Sigmoid colon (tissue), 7 donors: ENCODE measurements around the gene GCHFR. TPM values are rescaled to one million over a fixed set of nuclear protein-coding genes. Genes with fewer than 3 reads are reported as not detected.

Experiments
- DNase-seq: peaks from one replicate; pipeline ENCODE4 v3.0.0-alpha.2; 2019
- H3K27ac ChIP-seq, 4 donors: fragments of 200-600 bp; sonication (generic); one replicate each; pipeline ENCODE4 v1.5.1; 2016 to 2019; ENCODE audit warnings: mild to moderate bottlenecking in 1 of 4
- H3K27me3 ChIP-seq, 3 donors: fragments of 200-600 bp; sonication (generic); one replicate each; pipeline ENCODE4 v1.5.1; 2019; ENCODE audit warnings: mild to moderate bottlenecking in 1 of 3
- H3K36me3 ChIP-seq, 4 donors: fragments of 200-600 bp; sonication (generic); one replicate each; pipeline ENCODE4 v1.5.1; 2016 to 2019
- H3K4me1 ChIP-seq, 4 donors: fragments of 200-600 bp; sonication (generic); one replicate each; pipeline ENCODE4 v1.5.1; 2017 to 2019
- H3K4me3 ChIP-seq, 4 donors: fragments of 200-600 bp; sonication (generic); one replicate each; pipeline ENCODE4 v1.5.1; 2017 to 2019; ENCODE audit warnings: mild to moderate bottlenecking in 2 of 4, moderate library complexity in 1 of 4
- H3K9me3 ChIP-seq, 4 donors: fragments of 200-600 bp in 3 of 4; sonication (generic) in 3 of 4; one replicate each; pipeline versions ENCODE4 v1.5.1 to v1.6.1; 2013 to 2019
- CTCF ChIP-seq, 4 experiments: fragments of 450-650 bp in 3 of 4; fragments of 200-600 bp in 1 of 4; IDR thresholded peaks; one replicate each; pipeline ENCODE4 v1.5.1; 2016 to 2019; ENCODE audit warnings: antibody characterized with exemption in 4 of 4, mild to moderate bottlenecking in 3 of 4, moderate library complexity in 2 of 4
- EP300 ChIP-seq, 4 donors: sonication (generic); formaldehyde crosslinking; IDR thresholded peaks; one replicate each; pipeline ENCODE4 v1.6.1; 2017; ENCODE audit warnings: antibody characterized with exemption in 4 of 4
- POLR2A ChIP-seq, 2 donors: fragments of 450-650 bp; IDR thresholded peaks; one replicate each; pipeline ENCODE4 v1.6.1; 2016; ENCODE audit warnings: antibody characterized with exemption in 2 of 2, mild to moderate bottlenecking in 2 of 2, moderate library complexity in 2 of 2
- POLR2AphosphoS5 ChIP-seq, 4 donors: sonication (generic); formaldehyde crosslinking; IDR thresholded peaks; one replicate each; pipeline ENCODE4 v1.6.1; 2017; ENCODE audit warnings: antibody characterized with exemption in 4 of 4
- WGBS, 2 donors: extraction: QIAGEN DNeasy Blood & Tissue Kit; methylation state at CpG; one replicate each; pipeline ENCODE4 v1.1.7; 2013; 5-methylcytosine and 5-hydroxymethylcytosine counted together
- intact Hi-C: fragments of 100-400 bp; cut with DNase I; formaldehyde crosslinking; loops from one replicate; pipeline ENCODE4 v1.15.1; 2023
- polyA plus RNA-seq, 3 donors: library from polyadenylated mRNA; stranded (reverse); fragments of 200-250 nt; gene quantifications; one replicate each; pipeline ENCODE4 v1.2.3, GENCODE V29; 2013
- small RNA-seq, 3 donors: library from RNA; depleted of rRNA; stranded (forward); fragments of <200 nt; gene quantifications; one replicate each; pipeline ENCODE3, GENCODE V24; 2016
- total RNA-seq, 4 donors: library from RNA; depleted of rRNA; stranded (reverse); fragments of >200 nt; gene quantifications; one replicate each; pipeline ENCODE4 v1.1.0, GENCODE V29; 2016
- donor health status: healthy with polysubstance abuse.
- donor health status: Bipolar disorder and iron deficiency.
- donor health status: healthy.

Gene GCHFR
- total and polyA plus RNA-seq, 7 donors: 2.2 to 71.7 (median 27.8) TPM

- DNase-seq: no peak
- H3K4me3 ChIP-seq: no peak overlapping the region
Measured at GRCh38 chr15:40815042-40815698, 51.3 kb downstream of the GCHFR start.

More at GRCh38 chr15:40815042-40815698, 51.3 kb downstream of the GCHFR start:
- Histone ChIP-seq H3K27me3 (no peaks in the 10 kb centered on the region), H3K36me3 (peaks cover 0 to 33% (median 12%) of the 10 kb centered on the region in 4 donors), H3K27ac (no peak overlapping the region), H3K9me3 (no peaks in the 10 kb centered on the region), H3K4me1 (no peaks in the 10 kb centered on the region)
- TF ChIP-seq POLR2A (IDR thresholded peaks at IDR 0.05) (no peak), CTCF (IDR thresholded peaks at IDR 0.05) (no peak), EP300 (IDR thresholded peaks at IDR 0.05) (no peak), POLR2AphosphoS5 (IDR thresholded peaks at IDR 0.05) (no peak)
- WGBS, 2 donors: 92 to 94% methylated on average over 4 of the region's 4 CpGs
- intact Hi-C loops: no loop called here

Small RNA genes within 50 kb of the gene (small RNA-seq; reads per million reads assigned to genes)
- gene SUMO2P15: 0 reads per million in 3 donors

Other genes with a start within 250 kb of the GCHFR start
- 10 to 100 TPM; 21.4 to 55.3 (median 40.5) TPM for gene CCDC32, start 199.0 kb upstream of the GCHFR start, total RNA-seq
- gene CCDC32, start 199.0 kb upstream of the GCHFR start, polyA plus RNA-seq: 10 to 100 TPM; 28.8 to 43.0 (median 31.0) TPM
- 10 to 100 TPM in 2 of 4 donors, 1 to 10 TPM in 2; 8.3 to 13.3 (median 10.0) TPM for gene RPUSD2, start 194.8 kb upstream of the GCHFR start, total RNA-seq
- gene RPUSD2, start 194.8 kb upstream of the GCHFR start, polyA plus RNA-seq: 10 to 100 TPM in 1 of 3 donors, 1 to 10 TPM in 2; 4.6 to 10.8 (median 6.0) TPM
- under 1 TPM in 3 of 4 donors, not detected in 1; 0.36 to 0.83 (median 0.68) TPM for gene KNL1, start 169.8 kb upstream of the GCHFR start, total RNA-seq
- gene KNL1, start 169.8 kb upstream of the GCHFR start, polyA plus RNA-seq: 1 to 10 TPM in 1 of 3 donors, under 1 TPM in 2; under 0.01 to 5.9 (median 0.46) TPM
- 1 to 10 TPM in 2 of 4 donors, not detected in 2; 1.1 to 1.5 TPM for gene RAD51, start 68.9 kb upstream of the GCHFR start, total RNA-seq
- 1 to 10 TPM; 4.2 to 9.8 (median 4.2) TPM for gene RAD51, start 68.9 kb upstream of the GCHFR start, polyA plus RNA-seq
- gene RMDN3, start 8.8 kb upstream of the GCHFR start, total RNA-seq: 10 to 100 TPM; 20.8 to 26.4 (median 22.4) TPM
- 10 to 100 TPM in 1 of 3 donors, 1 to 10 TPM in 2; 7.9 to 32.7 (median 9.6) TPM for gene RMDN3, start 8.8 kb upstream of the GCHFR start, polyA plus RNA-seq
- under 1 TPM in 3 of 4 donors, not detected in 1; 0.28 to 0.71 (median 0.66) TPM for gene C15orf62, start 5.9 kb downstream of the GCHFR start, total RNA-seq
- 1 to 10 TPM in 1 of 3 donors, not detected in 2; 1.1 TPM for gene C15orf62, start 5.9 kb downstream of the GCHFR start, polyA plus RNA-seq
- gene ZFYVE19, start 43.0 kb downstream of the GCHFR start, total RNA-seq: 10 to 100 TPM; 17.5 to 49.6 (median 29.9) TPM
- 10 to 100 TPM; 14.4 to 32.4 (median 28.7) TPM for gene ZFYVE19, start 43.0 kb downstream of the GCHFR start, polyA plus RNA-seq
- gene DNAJC17, start 43.4 kb downstream of the GCHFR start, total RNA-seq: 10 to 100 TPM in 2 of 4 donors, 1 to 10 TPM in 2; 9.1 to 25.8 (median 12.8) TPM
- 10 to 100 TPM; 46.5 to 56.4 (median 46.8) TPM for gene DNAJC17, start 43.4 kb downstream of the GCHFR start, polyA plus RNA-seq
- not detected for gene PPP1R14D, start 64.6 kb downstream of the GCHFR start, total RNA-seq
- gene PPP1R14D, start 64.6 kb downstream of the GCHFR start, polyA plus RNA-seq: 100 to 1,000 TPM; 211 to 395 (median 212) TPM
- gene SPINT1, start 80.0 kb downstream of the GCHFR start, total RNA-seq: 1 to 10 TPM; 1.1 to 3.8 (median 1.9) TPM
- 100 to 1,000 TPM in 1 of 3 donors, 10 to 100 TPM in 2; 52.5 to 146 (median 56.5) TPM for gene SPINT1, start 80.0 kb downstream of the GCHFR start, polyA plus RNA-seq
- gene RHOV, start 110.2 kb downstream of the GCHFR start, total RNA-seq: not detected
- gene RHOV, start 110.2 kb downstream of the GCHFR start, polyA plus RNA-seq: 1 to 10 TPM; 4.8 to 8.1 (median 5.2) TPM
- 10 to 100 TPM; 17.4 to 19.6 (median 19.0) TPM for gene VPS18, start 130.4 kb downstream of the GCHFR start, total RNA-seq
- gene VPS18, start 130.4 kb downstream of the GCHFR start, polyA plus RNA-seq: 10 to 100 TPM in 1 of 3 donors, 1 to 10 TPM in 2; 4.8 to 15.1 (median 6.7) TPM
- gene DLL4, start 165.3 kb downstream of the GCHFR start, total RNA-seq: 1 to 10 TPM; 3.5 to 5.4 (median 4.6) TPM
- 10 to 100 TPM in 1 of 3 donors, 1 to 10 TPM in 2; 1.6 to 12.2 (median 3.6) TPM for gene DLL4, start 165.3 kb downstream of the GCHFR start, polyA plus RNA-seq
- 1 to 10 TPM in 3 of 4 donors, under 1 TPM in 1; 0.66 to 3.1 (median 2.4) TPM for gene CHAC1, start 189.4 kb downstream of the GCHFR start, total RNA-seq
- 10 to 100 TPM in 1 of 3 donors, 1 to 10 TPM in 2; 3.0 to 31.4 (median 8.3) TPM for gene CHAC1, start 189.4 kb downstream of the GCHFR start, polyA plus RNA-seq